ENCODE results near the gene ZNF784. TPM values are rescaled to one million over a fixed set of nuclear protein-coding genes. Genes with fewer than 3 reads are reported as not detected.
A peak's percentile ranks its signal among the peaks of the same experiment; 100 is the strongest.

Gene ZNF784
- polyA plus RNA-seq, 1 donor from 2014 or later = 2.4 TPM

GRCh38 chr19:55643003-55643886, 18.9 kb upstream of the ZNF784 start, which contains the start of gene ZNF581:
Gene ZNF581, plus strand, starts transcription at chr19:55643649. Its CDS starts 923 bp downstream, at chr19:55644572.
- peaks cover 4% of the 10 kb centered on the region for H3K36me3 Mint-ChIP-seq
- H3K27me3 Mint-ChIP-seq = no peaks in the 10 kb centered on the region
- peak within 1 kb of the TSS; percentile 86 to 97 (median 92) for H3K4me3 Mint-ChIP-seq
- peaks cover 0 to 2% (median 0%) of the 10 kb centered on the region in 3 donors for H3K9me3 Mint-ChIP-seq
- peak within 1 kb of the TSS; percentile 92 to 98 (median 97) for H3K27ac Mint-ChIP-seq
- peaks cover 32 to 38% (median 36%) of the 10 kb centered on the region in 3 donors for H3K4me1 Mint-ChIP-seq

GRCh38 chr19:55642153-55643002, 18.0 kb upstream of the ZNF784 start:
- no peaks in the 10 kb centered on the region for H3K27me3 Mint-ChIP-seq
- peaks cover 0 to 2% (median 0%) of the 10 kb centered on the region in 3 donors for H3K9me3 Mint-ChIP-seq
- H3K27ac Mint-ChIP-seq = peak overlapping the region; percentile 92 to 97 (median 97)
- peaks cover 4% of the 10 kb centered on the region for H3K36me3 Mint-ChIP-seq
- H3K4me1 Mint-ChIP-seq = peaks cover 32 to 45% (median 42%) of the 10 kb centered on the region in 3 donors
- H3K4me3 Mint-ChIP-seq = peak overlapping the region; percentile 86 to 97 (median 92)

GRCh38 chr19:55641426-55642152, 17.2 kb upstream of the ZNF784 start:
- H3K36me3 Mint-ChIP-seq = peaks cover 3% of the 10 kb centered on the region
- peak overlapping the region; percentile 85 to 97 (median 92) for H3K27ac Mint-ChIP-seq
- H3K27me3 Mint-ChIP-seq = no peaks in the 10 kb centered on the region
- peaks cover 0 to 2% (median 0%) of the 10 kb centered on the region in 3 donors for H3K9me3 Mint-ChIP-seq
- peak overlapping the region; percentile 86 to 96 (median 90) for H3K4me3 Mint-ChIP-seq
- peaks cover 25 to 48% (median 43%) of the 10 kb centered on the region in 3 donors for H3K4me1 Mint-ChIP-seq

- Mint-ChIP-seq H3K27me3 (no peaks in the 10 kb centered on the region), H3K9me3 (peaks cover 0 to 2% (median 0%) of the 10 kb centered on the region in 3 donors), H3K27ac (peak within 1 kb of the TSS; percentile 92 to 97 (median 95)), H3K4me1 (peaks cover 25 to 56% (median 51%) of the 10 kb centered on the region in 3 donors), H3K4me3 (peak within 1 kb of the TSS; percentile 86 to 96 (median 90)), H3K36me3 (peaks cover 4% of the 10 kb centered on the region)
Observed at GRCh38 chr19:55640577-55641425, 16.4 kb upstream of the ZNF784 start, which contains the start of gene ZNF580. Gene ZNF580, plus strand, starts transcription at chr19:55641002. Its CDS starts 1,507 bp downstream, at chr19:55642509.

DNA sequence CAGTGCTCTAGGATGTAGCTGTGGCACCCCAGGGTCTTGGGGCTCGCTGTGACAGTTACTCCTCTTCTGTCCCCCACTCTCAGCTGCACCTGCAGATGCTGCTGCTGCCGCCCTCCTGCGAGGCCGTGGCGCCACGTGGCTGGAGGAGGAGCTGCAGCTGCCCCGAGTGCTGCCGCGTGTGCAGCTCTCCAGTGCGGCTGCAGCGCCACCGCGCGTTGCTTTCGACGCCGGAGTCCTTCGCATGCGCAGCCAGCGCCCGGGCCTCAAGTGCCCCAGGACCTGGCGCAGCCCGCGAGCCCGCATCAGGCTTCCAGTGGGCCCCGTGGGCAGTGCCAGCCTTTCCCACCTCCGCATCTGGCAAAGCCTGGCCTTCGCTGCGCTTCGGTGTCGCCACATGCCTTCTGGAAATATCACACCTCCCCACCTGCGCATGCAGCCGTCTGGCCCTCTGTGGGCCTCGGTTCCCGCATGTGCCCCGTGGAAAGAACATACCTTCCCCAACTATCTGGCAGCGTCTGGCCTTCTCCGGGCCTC, 15.7 kb upstream of the ZNF784 start:
- H3K4me3 Mint-ChIP-seq = peak overlapping the region; percentile 65 to 87 (median 82)
- H3K27ac Mint-ChIP-seq = peak overlapping the region; percentile 72 to 95 (median 73)
- peaks cover 21 to 56% (median 54%) of the 10 kb centered on the region in 3 donors for H3K4me1 Mint-ChIP-seq
- no peaks in the 10 kb centered on the region for H3K27me3 Mint-ChIP-seq
- H3K36me3 Mint-ChIP-seq = peaks cover 4% of the 10 kb centered on the region
- H3K9me3 Mint-ChIP-seq = peaks cover 0 to 2% (median 0%) of the 10 kb centered on the region in 3 donors

DNA sequence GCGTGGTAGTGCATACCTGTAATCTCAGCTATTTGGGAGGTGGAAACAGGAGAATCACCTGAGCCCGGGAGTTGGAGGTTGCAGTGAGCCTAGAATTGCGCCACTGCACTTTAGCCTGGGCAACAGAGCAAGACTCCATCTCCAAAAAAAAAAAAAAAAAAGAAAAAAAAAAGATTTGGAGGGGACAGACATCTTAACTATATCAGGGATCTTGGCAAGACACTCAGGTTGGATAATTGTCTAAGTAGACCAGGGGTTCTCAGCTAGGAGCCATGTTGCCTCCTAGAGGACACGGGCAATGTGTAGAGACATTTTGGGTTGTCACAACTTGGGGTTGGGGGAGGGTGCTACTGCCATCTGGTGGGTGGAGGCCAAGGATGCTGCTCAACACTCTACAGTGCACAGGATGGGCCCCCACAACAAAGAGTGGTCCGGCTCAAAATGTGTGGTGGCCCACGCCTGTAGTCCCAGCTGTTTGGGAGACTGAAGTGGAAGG, 14.5 kb upstream of the ZNF784 start:
- peak overlapping the region in 2 of 3 donors; percentile 72 to 80 for H3K27ac Mint-ChIP-seq
- H3K27me3 Mint-ChIP-seq = no peaks in the 10 kb centered on the region
- peak overlapping the region; percentile 16 to 89 (median 84) for H3K4me3 Mint-ChIP-seq
- H3K36me3 Mint-ChIP-seq = peaks cover 8% of the 10 kb centered on the region
- peaks cover 0 to 2% (median 0%) of the 10 kb centered on the region in 3 donors for H3K9me3 Mint-ChIP-seq
- peaks cover 26 to 56% (median 53%) of the 10 kb centered on the region in 3 donors for H3K4me1 Mint-ChIP-seq

- H3K27me3 Mint-ChIP-seq = no peaks in the 10 kb centered on the region
- peak overlapping the region in 2 of 3 donors; percentile 73 to 99 for H3K27ac Mint-ChIP-seq
- H3K36me3 Mint-ChIP-seq = peaks cover 8% of the 10 kb centered on the region
- peak overlapping the region; percentile 12 to 96 (median 70) for H3K4me3 Mint-ChIP-seq
- H3K4me1 Mint-ChIP-seq = peaks cover 20 to 48% (median 47%) of the 10 kb centered on the region in 3 donors
- H3K9me3 Mint-ChIP-seq = peaks cover 0 to 2% (median 0%) of the 10 kb centered on the region in 3 donors
Observed at GRCh38 chr19:55637534-55637933, 13.2 kb upstream of the ZNF784 start.

DNA sequence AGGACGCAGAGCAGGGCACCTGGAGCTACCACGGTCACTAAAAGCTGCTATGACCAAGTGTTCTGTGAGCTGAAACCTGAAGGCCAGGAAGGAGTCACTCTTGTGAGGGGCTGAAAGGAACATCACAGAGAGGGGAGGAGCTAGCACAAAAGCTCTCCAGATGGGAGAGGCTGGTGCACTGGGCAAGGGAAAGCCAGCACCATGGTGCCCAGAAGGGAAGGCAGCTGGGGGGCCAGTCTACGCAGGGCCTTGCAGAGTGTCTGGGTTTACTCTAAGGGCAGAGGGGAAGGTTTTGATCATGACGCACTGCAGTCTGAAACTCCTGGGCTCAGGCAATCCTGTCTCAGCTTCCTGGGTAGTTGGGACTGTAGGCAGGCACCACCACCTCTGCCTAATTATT, 12.4 kb upstream of the ZNF784 start:
- peaks cover 21 to 54% (median 51%) of the 10 kb centered on the region in 3 donors for H3K4me1 Mint-ChIP-seq

DNA sequence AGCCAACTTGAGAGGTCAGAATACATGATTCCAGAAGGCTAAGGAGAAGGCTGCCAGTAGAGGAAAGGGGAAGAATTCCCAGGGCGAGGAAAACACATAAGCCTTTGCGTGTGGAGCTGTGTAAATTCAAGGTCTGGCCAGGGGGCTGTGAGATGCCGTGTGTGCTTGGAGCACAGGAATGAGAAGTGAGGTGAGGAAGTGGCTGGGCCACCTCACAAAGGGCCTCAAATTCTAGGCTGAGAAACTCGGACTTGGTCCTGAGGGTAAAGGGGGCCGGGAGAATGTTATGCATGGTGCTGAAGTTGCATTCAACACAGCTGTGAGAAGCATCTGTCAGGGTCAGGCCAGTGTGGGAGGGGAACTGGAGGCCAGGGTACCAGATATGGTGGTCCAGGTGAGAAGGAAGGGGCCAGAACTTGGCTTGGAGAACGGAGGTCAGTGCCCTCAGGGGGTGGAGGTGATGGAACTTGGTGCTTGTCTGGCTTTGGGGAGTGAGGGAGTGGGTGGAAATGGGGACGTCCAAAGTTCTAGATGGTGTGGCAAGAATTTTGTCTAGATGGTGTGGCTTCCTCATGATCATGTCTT, 11.6 kb upstream of the ZNF784 start:
- H3K27ac Mint-ChIP-seq = peak overlapping the region; percentile 99 to 100 (median 99)
- peaks cover 0 to 2% (median 0%) of the 10 kb centered on the region in 3 donors for H3K9me3 Mint-ChIP-seq
- H3K4me1 Mint-ChIP-seq = peaks cover 21 to 57% (median 53%) of the 10 kb centered on the region in 3 donors
- no peaks in the 10 kb centered on the region for H3K27me3 Mint-ChIP-seq
- peaks cover 8% of the 10 kb centered on the region for H3K36me3 Mint-ChIP-seq
- peak overlapping the region; percentile 96 to 99 (median 98) for H3K4me3 Mint-ChIP-seq

More for the DNA sequence above, 12.4 kb upstream of the ZNF784 start:
- Mint-ChIP-seq H3K27ac (peak overlapping the region; percentile 59 to 99 (median 99)), H3K9me3 (peaks cover 0 to 2% (median 0%) of the 10 kb centered on the region in 3 donors), H3K27me3 (no peaks in the 10 kb centered on the region), H3K36me3 (peaks cover 8% of the 10 kb centered on the region), H3K4me3 (peak overlapping the region; percentile 96 to 99 (median 98))

DNA sequence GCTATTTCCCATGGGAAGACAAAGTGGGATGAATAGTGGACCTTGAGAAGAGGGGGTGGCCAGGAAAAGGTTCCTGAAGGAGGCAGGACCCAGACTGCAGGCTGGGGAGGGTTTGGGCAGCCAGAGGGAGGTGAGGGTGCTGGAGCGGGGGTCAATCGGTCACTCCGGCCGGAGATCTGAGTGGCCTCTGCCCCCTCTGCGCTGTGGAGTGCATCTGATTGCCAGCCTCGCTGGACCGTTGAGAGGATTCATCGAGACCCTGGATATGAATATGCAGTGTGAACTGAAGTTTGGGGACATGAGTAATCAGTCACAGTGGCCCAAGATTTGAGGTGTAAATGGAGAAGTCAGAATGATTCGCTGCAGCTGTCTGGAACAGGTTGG, 11.0 kb upstream of the ZNF784 start:
- peaks cover 8% of the 10 kb centered on the region for H3K36me3 Mint-ChIP-seq
- H3K27ac Mint-ChIP-seq = peak overlapping the region; percentile 99 to 100 (median 99)

GRCh38 chr19:55633861-55634260, 9.5 kb upstream of the ZNF784 start:
- peak overlapping the region; percentile 33 to 99 (median 98) for H3K4me3 Mint-ChIP-seq
- peaks cover 6% of the 10 kb centered on the region for H3K36me3 Mint-ChIP-seq
- no peaks in the 10 kb centered on the region for H3K27me3 Mint-ChIP-seq
- H3K9me3 Mint-ChIP-seq = no peaks in the 10 kb centered on the region
- H3K4me1 Mint-ChIP-seq = peaks cover 21 to 45% (median 41%) of the 10 kb centered on the region in 3 donors
- peak overlapping the region in 2 of 3 donors; percentile 99 for H3K27ac Mint-ChIP-seq

More for the DNA sequence above, 11.0 kb upstream of the ZNF784 start:
- H3K9me3 Mint-ChIP-seq = peaks cover 0 to 2% (median 0%) of the 10 kb centered on the region in 3 donors
- H3K4me1 Mint-ChIP-seq = peaks cover 21 to 54% (median 51%) of the 10 kb centered on the region in 3 donors
- peak overlapping the region; percentile 96 to 99 (median 98) for H3K4me3 Mint-ChIP-seq
- no peaks in the 10 kb centered on the region for H3K27me3 Mint-ChIP-seq

DNA sequence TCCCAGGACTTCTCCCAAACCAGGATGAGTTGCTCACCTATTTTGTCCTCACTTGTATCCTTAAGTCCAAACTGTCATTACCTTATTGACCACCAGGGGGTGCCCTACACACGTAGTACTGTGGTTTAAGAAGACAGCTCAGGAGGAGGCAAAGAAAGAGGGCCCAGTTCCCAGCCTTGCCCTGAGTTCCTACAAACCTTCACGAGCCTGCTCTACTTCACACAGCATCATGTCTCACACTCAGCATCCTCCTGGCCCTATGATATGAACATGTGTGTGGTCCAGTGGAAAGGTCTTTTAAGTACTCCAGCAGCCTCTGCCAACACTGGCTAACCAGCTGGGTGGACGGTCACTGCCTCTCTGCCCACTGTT, 8.1 kb upstream of the ZNF784 start:
- Mint-ChIP-seq H3K27ac (peak overlapping the region; percentile 64 to 76 (median 70)), H3K27me3 (no peaks in the 10 kb centered on the region), H3K36me3 (peaks cover 6% of the 10 kb centered on the region), H3K4me3 (peak overlapping the region in 3 of 4 donors; percentile 63 to 71 (median 67)), H3K9me3 (no peaks in the 10 kb centered on the region), H3K4me1 (peaks cover 16 to 38% (median 36%) of the 10 kb centered on the region in 3 donors)

Data from IgD-negative memory B cell (primary cell).